ENCODE measurements around the gene GP1BA.

DNA sequence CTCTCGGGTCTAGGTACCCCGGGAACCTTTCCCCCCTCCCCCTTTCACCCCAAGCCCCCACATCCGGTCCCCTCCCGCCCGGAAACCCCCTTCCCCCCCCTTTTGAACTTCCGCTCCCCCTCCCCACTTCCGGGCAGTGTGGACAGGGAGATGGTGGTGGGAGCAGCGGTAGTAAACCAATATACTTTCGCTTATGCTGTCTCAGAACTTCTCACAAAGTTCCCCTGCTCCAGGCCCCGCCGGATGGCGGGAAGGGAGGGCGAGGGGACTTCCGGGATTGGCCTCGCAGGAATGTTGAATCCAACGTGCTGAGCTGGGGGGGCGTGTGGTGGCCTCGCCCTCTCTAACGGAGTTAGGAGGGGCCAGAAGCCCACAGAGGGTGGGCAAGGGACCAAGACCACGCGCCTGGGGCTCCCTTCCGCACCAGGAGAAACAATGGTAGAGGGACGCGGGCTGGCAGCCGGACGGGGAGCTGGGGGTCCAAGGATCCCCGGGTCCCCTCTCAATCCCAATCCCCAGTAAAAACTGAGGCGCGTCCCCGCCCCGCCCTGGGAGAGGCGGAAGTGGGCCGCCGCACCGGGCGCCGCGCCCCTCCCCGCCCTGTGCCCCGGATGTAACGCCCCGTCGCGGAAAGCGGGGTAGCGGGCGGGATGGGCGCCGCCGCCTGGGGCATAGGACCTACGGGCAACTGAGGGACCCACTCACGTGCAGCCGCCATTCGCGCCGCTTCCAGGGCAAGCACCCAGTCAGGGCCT is 15.5 kb downstream of the GP1BA start:
- TF ChIP-seq, protein P1, sequence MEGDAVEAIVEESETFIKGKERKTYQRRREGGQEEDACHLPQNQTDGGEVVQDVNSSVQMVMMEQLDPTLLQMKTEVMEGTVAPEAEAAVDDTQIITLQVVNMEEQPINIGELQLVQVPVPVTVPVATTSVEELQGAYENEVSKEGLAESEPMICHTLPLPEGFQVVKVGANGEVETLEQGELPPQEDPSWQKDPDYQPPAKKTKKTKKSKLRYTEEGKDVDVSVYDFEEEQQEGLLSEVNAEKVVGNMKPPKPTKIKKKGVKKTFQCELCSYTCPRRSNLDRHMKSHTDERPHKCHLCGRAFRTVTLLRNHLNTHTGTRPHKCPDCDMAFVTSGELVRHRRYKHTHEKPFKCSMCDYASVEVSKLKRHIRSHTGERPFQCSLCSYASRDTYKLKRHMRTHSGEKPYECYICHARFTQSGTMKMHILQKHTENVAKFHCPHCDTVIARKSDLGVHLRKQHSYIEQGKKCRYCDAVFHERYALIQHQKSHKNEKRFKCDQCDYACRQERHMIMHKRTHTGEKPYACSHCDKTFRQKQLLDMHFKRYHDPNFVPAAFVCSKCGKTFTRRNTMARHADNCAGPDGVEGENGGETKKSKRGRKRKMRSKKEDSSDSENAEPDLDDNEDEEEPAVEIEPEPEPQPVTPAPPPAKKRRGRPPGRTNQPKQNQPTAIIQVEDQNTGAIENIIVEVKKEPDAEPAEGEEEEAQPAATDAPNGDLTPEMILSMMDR (IDR thresholded peaks at IDR 0.05 in 8 of 11, conservative IDR thresholded peaks at IDR 0.05 in 3 of 11), result no peak
- TF ChIP-seq POLR2A (IDR thresholded peaks at IDR 0.05) (peak in 1 of 3 donors; percentile 13), POLR2AphosphoS5 (IDR thresholded peaks at IDR 0.05) (peak in 1 of 3 donors; percentile 85)

Data from spleen (tissue), 7 donors.